Smooth muscle cell (in vitro differentiated cells): ENCODE measurements around the gene ABHD5. TPM values are rescaled to one million over a fixed set of nuclear protein-coding genes. Genes with fewer than 3 reads are reported as not detected.

Source experiments
- DNase-seq: peaks from one replicate; lab custom pipeline; 2025; ENCODE audit not compliant: unreplicated experiment; lab: John Stamatoyannopoulos, UW
- H2AFZ ChIP-seq: fragments of 200-600 bp; sonication (generic); 2 replicates; pipeline ENCODE4 v1.6.0; 2016; ENCODE audit warnings: antibody characterized with exemption, low read depth, mild to moderate bottlenecking
- H3F3A ChIP-seq: fragments of 200-600 bp; sonication (generic); 2 replicates; pipeline ENCODE4 v1.6.0; 2017; ENCODE audit warnings: antibody characterized with exemption, low read depth
- H3K27ac ChIP-seq: fragments of 200-600 bp; sonication (generic); 2 replicates; pipeline ENCODE4 v1.5.1; 2016; ENCODE audit warnings: low read depth, mild to moderate bottlenecking
- H3K27me3 ChIP-seq: fragments of 200-600 bp; sonication (generic); 2 replicates; pipeline ENCODE4 v1.6.1; 2016; ENCODE audit warnings: low read depth, mild to moderate bottlenecking
- H3K36me3 ChIP-seq: fragments of 200-600 bp; sonication (generic); 2 replicates; pipeline ENCODE4 v1.5.1; 2016; ENCODE audit warnings: low read depth
- H3K4me1 ChIP-seq: fragments of 200-600 bp; sonication (generic); 2 replicates; pipeline ENCODE4 v1.5.1; 2016; ENCODE audit warnings: low read depth
- H3K4me2 ChIP-seq: fragments of 200-600 bp; sonication (generic); 2 replicates; pipeline ENCODE4 v1.6.0; 2016; ENCODE audit warnings: mild to moderate bottlenecking
- H3K4me3 ChIP-seq: fragments of 200-600 bp; sonication (generic); 2 replicates; pipeline ENCODE4 v1.5.1; 2016; ENCODE audit warnings: mild to moderate bottlenecking
- H3K79me2 ChIP-seq: fragments of 200-600 bp; sonication (generic); 2 replicates; pipeline ENCODE4 v1.6.0; 2016; ENCODE audit warnings: low read depth, mild to moderate bottlenecking
- H3K9ac ChIP-seq: fragments of 200-600 bp; sonication (generic); 2 replicates; pipeline ENCODE4 v1.6.0; 2016; ENCODE audit warnings: low read depth
- H3K9me3 ChIP-seq: fragments of 200-600 bp; sonication (generic); replicated peaks from 2 replicates; pipeline ENCODE4 v1.5.1; 2016; ENCODE audit warnings: low read depth
- H4K20me1 ChIP-seq: fragments of 200-600 bp; sonication (generic); 2 replicates; pipeline ENCODE4 v1.6.0; 2016; ENCODE audit warnings: low read depth
- WGBS: methylation state at CpG from one replicate; pipeline ENCODE4 v1.1.7; 2016; ENCODE audit warnings: low lambda C conversion rate; 5-methylcytosine and 5-hydroxymethylcytosine counted together
- polyA plus RNA-seq: library from polyadenylated mRNA; unstranded; fragments of >200 nt; fragmentation: Nextera tagmentation; extraction: Ambion mirVana; gene quantifications from 2 replicates; pipeline ENCODE4 v1.2.1, GENCODE V29; 2016
- total RNA-seq: library from RNA; depleted of rRNA; stranded (reverse); fragments of >200 nt; gene quantifications from 2 replicates; pipeline ENCODE4 v1.2.3, GENCODE V29; 2014
- TF ChIP-seq, protein P1 (sequence below): fragments of 200-600 bp; sonication (generic); IDR thresholded peaks from 2 replicates; pipeline ENCODE4 v1.5.1; 2017; ENCODE audit warnings: borderline replicate concordance, mild to moderate bottlenecking, antibody characterized with exemption; ENCODE audit not compliant: insufficient read depth, poor library complexity, severe bottlenecking

ABHD5 gene
- total and polyA plus RNA-seq, 2 experiments from 2014 or later: 8.6 to 9.3 TPM

DNA sequence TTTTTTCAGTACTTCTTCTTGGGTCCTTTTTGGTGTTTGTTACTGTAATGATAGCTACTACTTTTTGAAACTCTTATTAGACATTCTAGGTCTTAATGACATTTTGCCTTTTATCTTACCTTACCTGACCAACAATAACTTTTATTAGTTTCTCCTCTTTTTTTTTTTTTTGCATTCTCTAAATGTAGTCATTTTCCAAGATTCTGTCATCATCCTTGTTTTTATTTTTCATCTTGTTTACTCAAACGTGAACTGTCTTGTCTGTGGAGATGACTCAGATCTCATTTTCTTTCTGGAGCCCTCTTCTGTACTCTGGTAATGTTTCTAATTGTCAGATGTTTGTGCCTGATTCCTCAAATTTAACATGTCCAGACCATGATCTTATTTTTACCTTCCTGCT is 2.9 kb downstream of the ABHD5 start:
- Histone ChIP-seq H3K9ac (peak overlapping the region; percentile 34), H3K4me2 (peak overlapping the region; percentile 29), H3K36me3 (no peaks in the 10 kb centered on the region), H4K20me1 (peaks cover 2% of the 10 kb centered on the region), H3K4me3 (no peak overlapping the region), H3F3A (peaks cover 14% of the 10 kb centered on the region), H2AFZ (no peak overlapping the region), H3K4me1 (peaks cover 12% of the 10 kb centered on the region), H3K27me3 (no peaks in the 10 kb centered on the region), H3K9me3 (no peaks in the 10 kb centered on the region), H3K79me2 (peaks cover 32% of the 10 kb centered on the region), H3K27ac (peak overlapping the region; percentile 54)
- 13% methylated on average over 1 of the region's 1 CpG for WGBS
- no peak for DNase-seq
- TF ChIP-seq, protein P1, sequence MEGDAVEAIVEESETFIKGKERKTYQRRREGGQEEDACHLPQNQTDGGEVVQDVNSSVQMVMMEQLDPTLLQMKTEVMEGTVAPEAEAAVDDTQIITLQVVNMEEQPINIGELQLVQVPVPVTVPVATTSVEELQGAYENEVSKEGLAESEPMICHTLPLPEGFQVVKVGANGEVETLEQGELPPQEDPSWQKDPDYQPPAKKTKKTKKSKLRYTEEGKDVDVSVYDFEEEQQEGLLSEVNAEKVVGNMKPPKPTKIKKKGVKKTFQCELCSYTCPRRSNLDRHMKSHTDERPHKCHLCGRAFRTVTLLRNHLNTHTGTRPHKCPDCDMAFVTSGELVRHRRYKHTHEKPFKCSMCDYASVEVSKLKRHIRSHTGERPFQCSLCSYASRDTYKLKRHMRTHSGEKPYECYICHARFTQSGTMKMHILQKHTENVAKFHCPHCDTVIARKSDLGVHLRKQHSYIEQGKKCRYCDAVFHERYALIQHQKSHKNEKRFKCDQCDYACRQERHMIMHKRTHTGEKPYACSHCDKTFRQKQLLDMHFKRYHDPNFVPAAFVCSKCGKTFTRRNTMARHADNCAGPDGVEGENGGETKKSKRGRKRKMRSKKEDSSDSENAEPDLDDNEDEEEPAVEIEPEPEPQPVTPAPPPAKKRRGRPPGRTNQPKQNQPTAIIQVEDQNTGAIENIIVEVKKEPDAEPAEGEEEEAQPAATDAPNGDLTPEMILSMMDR: no peak

GRCh38 chr3:43695443-43695842 is 4.7 kb downstream of the ABHD5 start:
- 49% methylated on average over 2 of the region's 2 CpGs for WGBS

GRCh38 chr3:43695863-43696262 is 5.1 kb downstream of the ABHD5 start:
- Histone ChIP-seq H3K4me2 (no peak overlapping the region), H3K79me2 (peaks cover 37% of the 10 kb centered on the region), H3K9ac (no peak overlapping the region), H3K4me1 (peaks cover 8% of the 10 kb centered on the region), H3K27ac (no peak overlapping the region), H4K20me1 (peaks cover 2% of the 10 kb centered on the region), H3K27me3 (no peaks in the 10 kb centered on the region), H2AFZ (no peak overlapping the region), H3K36me3 (no peaks in the 10 kb centered on the region), H3F3A (peaks cover 14% of the 10 kb centered on the region), H3K4me3 (no peak overlapping the region), H3K9me3 (no peaks in the 10 kb centered on the region)
- TF ChIP-seq, protein P1: no peak
- DNase-seq: no peak

More at GRCh38 chr3:43695443-43695842, 4.7 kb downstream of the ABHD5 start:
- Histone ChIP-seq H4K20me1 (peaks cover 2% of the 10 kb centered on the region), H3K4me2 (no peak overlapping the region), H2AFZ (no peak overlapping the region), H3F3A (peaks cover 14% of the 10 kb centered on the region), H3K9me3 (no peaks in the 10 kb centered on the region), H3K27me3 (no peaks in the 10 kb centered on the region), H3K4me3 (no peak overlapping the region), H3K9ac (no peak overlapping the region), H3K79me2 (peaks cover 37% of the 10 kb centered on the region), H3K4me1 (peaks cover 8% of the 10 kb centered on the region), H3K36me3 (no peaks in the 10 kb centered on the region), H3K27ac (no peak overlapping the region)
- no peak for DNase-seq
- TF ChIP-seq, protein P1: no peak

DNA sequence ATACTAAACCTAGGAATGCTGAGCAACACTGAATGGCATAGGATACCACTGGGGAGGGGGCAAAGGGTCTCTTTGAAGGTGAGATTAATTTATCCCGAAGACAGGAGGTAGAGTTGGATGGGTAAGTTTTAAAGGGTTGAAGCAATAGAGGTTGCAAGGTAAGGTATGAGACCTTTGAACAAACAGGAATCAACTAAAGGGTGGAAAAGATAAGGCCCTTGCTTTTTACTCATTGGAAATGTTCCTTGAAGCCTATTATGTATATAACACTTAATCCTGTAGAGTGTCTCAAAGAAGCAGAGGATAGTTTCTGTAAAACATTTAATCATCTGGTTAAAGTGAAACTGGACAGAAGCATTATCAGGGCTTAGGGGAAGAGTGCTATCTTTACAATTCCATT is 5.7 kb downstream of the ABHD5 start:
- H3K4me2 ChIP-seq: no peak overlapping the region
- H3K4me3 ChIP-seq: no peak overlapping the region
- peaks cover 2% of the 10 kb centered on the region for H4K20me1 ChIP-seq
- 86% methylated on average over 1 of the region's 1 CpG for WGBS
- no peak for DNase-seq
- no peak overlapping the region for H2AFZ ChIP-seq
- H3K27me3 ChIP-seq: no peaks in the 10 kb centered on the region
- peaks cover 37% of the 10 kb centered on the region for H3K79me2 ChIP-seq
- H3F3A ChIP-seq: peaks cover 14% of the 10 kb centered on the region
- no peak overlapping the region for H3K9ac ChIP-seq
- no peaks in the 10 kb centered on the region for H3K9me3 ChIP-seq
- no peak overlapping the region for H3K27ac ChIP-seq
- H3K4me1 ChIP-seq: peaks cover 8% of the 10 kb centered on the region
- TF ChIP-seq, protein P1: no peak
- no peaks in the 10 kb centered on the region for H3K36me3 ChIP-seq
